ENCODE measurements around the gene TMEM176B. TPM values are rescaled to one million over a fixed set of nuclear protein-coding genes. Genes with fewer than 3 reads are reported as not detected.
A peak's percentile ranks its signal among the peaks of the same experiment; 100 is the strongest.

The TMEM176B gene
- total and polyA plus RNA-seq, 2 of the 13 experiments (the other 11 are each of a cell fraction or from before 2014, with no cell fraction given) = not detected

GRCh38 chr7:150778014-150778737 lies 22.0 kb downstream of the TMEM176B start (continued):
- TF ChIP-seq FOXA3 (CRISPR knock-in tag; IDR thresholded peaks at IDR 0.05) (peak; percentile 52), SOX5 (CRISPR knock-in tag; IDR thresholded peaks at IDR 0.05; ENCODE audit: borderline replicate concordance) (peak; percentile 41; the same call in 1 of the 2 replicates), SOX6 (IDR thresholded peaks at IDR 0.05) (no peak), SOX6 (CRISPR knock-in tag; IDR thresholded peaks at IDR 0.05) (0 out of 2 replicates have a peak, but pooled peaks have one; percentile 22), PPARG (CRISPR knock-in tag; conservative IDR thresholded peaks at IDR 0.05) (peak; percentile 64), ZNF143 (CRISPR knock-in tag; IDR thresholded peaks at IDR 0.05) (no peak), FOSL2 (CRISPR knock-in tag; IDR thresholded peaks at IDR 0.05) (0 out of 2 replicates have a peak, but pooled peaks have one; percentile 9), PAXIP1 (CRISPR knock-in tag; conservative IDR thresholded peaks at IDR 0.05) (peak; percentile 58), MAX (IDR thresholded peaks at IDR 0.05) (peak; percentile 56), THRA (CRISPR knock-in tag; IDR thresholded peaks at IDR 0.05; ENCODE audit: borderline replicate concordance) (peak; percentile 82; the same call in 1 of the 2 replicates), KDM6A (CRISPR knock-in tag; IDR thresholded peaks at IDR 0.05; ENCODE audit: low read depth) (peak; percentile 56; the same call in 1 of the 2 replicates), BATF2 (CRISPR knock-in tag; IDR thresholded peaks at IDR 0.05) (no peak), NFE2L1 (CRISPR knock-in tag; IDR thresholded peaks at IDR 0.05; ENCODE audit: borderline replicate concordance) (no peak), NCOA2 (CRISPR knock-in tag; IDR thresholded peaks at IDR 0.05) (peak; percentile 85), SIN3B (IDR thresholded peaks at IDR 0.05; ENCODE audit: low read length) (no peak), ZNF296 (CRISPR knock-in tag; conservative IDR thresholded peaks at IDR 0.05) (no peak), FOXO1 (CRISPR knock-in tag; IDR thresholded peaks at IDR 0.05) (peak; percentile 63; the same call in 1 of the 2 replicates), ZNF552 (CRISPR knock-in tag; IDR thresholded peaks at IDR 0.05; ENCODE audit: borderline replicate concordance) (no peak), ZNF281 (CRISPR knock-in tag; IDR thresholded peaks at IDR 0.05; ENCODE audit: borderline replicate concordance) (peak; percentile 56; the same call in 1 of the 2 replicates), RXRA (CRISPR knock-in tag; IDR thresholded peaks at IDR 0.05) (peak; percentile 47; the same call in 1 of the 2 replicates), TEAD3 (CRISPR knock-in tag; optimal IDR thresholded peaks at IDR 0.05; ENCODE audit: borderline replicate concordance) (peak; percentile 32), ZNF33A (CRISPR knock-in tag; IDR thresholded peaks at IDR 0.05; ENCODE audit: borderline replicate concordance) (0 out of 2 replicates have a peak, but pooled peaks have one; percentile 57), GATAD2A (CRISPR knock-in tag; IDR thresholded peaks at IDR 0.05) (peak; percentile 52)
